Measurements from ENCODE around the gene PLOD2.

The PLOD2 gene

DNA sequence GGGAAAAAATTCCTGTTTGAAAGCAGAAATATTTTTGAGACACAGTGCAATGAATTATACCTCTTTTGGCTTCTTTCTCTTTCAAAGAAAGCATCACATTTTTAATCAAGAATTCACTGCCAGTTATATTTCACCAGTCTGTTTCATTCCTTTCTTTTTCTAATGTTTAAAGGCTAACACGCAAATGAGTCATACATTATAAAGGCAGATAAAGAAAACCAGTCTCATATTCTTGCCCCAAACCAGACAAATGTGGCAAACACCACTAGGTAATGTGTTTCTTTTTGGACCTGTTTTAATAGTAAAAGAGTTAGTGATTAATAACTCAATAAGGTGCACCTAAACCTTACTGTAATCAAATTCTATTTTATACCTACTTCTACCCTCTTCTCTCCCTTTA lies 83.8 kb downstream of the PLOD2 start:
- Histone ChIP-seq H3K27me3 (ENCODE audit: control insufficient read depth in 5 of 5, insufficient read depth in 4 of 5, low read length in 5 of 5) (no peaks in the 10 kb centered on the region), H3K9ac (ENCODE audit: low read length in 5 of 5) (no peak overlapping the region), H3K27ac (ENCODE audit: low read depth, low read length) (no peak overlapping the region), H3K36me3 (ENCODE audit: control insufficient read depth in 5 of 5, insufficient read depth in 5 of 5, low read length in 5 of 5) (peaks cover 0 to 26% (median 11%) of the 10 kb centered on the region in 5 donors), H3K4me1 (ENCODE audit: control insufficient read depth in 5 of 5, insufficient read depth in 5 of 5, low read length in 5 of 5) (peaks cover 0 to 9% (median 1%) of the 10 kb centered on the region in 5 donors), H3K4me3 (ENCODE audit: low read depth in 1 of 5, low read length in 5 of 5) (no peak overlapping the region), H3K9me3 (ENCODE audit: control insufficient read depth in 5 of 5, low read length in 5 of 5) (peaks cover 0 to 3% (median 0%) of the 10 kb centered on the region in 5 donors)

DNA sequence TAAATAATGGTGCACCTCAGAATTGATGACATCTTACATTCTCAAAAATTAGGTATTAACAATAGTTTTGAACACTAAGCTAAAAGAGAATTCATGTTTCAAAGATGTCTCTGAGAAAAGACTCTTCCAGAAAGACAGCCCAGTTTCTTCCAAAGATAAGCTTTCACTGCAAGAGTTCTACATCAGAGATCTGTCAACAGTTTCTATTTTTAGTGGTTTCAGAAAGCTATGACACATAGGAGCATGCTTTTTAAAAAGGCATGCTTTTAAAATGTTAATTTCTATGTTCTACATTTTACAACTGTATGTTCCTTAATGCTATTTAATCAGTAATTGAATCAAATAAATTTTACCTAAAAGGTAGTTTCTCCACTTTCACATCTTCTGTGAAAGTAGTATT lies 88.2 kb downstream of the PLOD2 start:
- Histone ChIP-seq H3K27ac (ENCODE audit: low read depth, low read length) (peak overlapping the region; percentile 85), H3K9ac (ENCODE audit: low read length in 5 of 5) (no peak overlapping the region), H3K4me3 (ENCODE audit: low read depth in 1 of 5, low read length in 5 of 5) (no peak overlapping the region), H3K9me3 (ENCODE audit: control insufficient read depth in 5 of 5, low read length in 5 of 5) (peaks cover 0 to 3% (median 0%) of the 10 kb centered on the region in 5 donors), H3K36me3 (ENCODE audit: control insufficient read depth in 5 of 5, insufficient read depth in 5 of 5, low read length in 5 of 5) (peaks cover 7 to 23% (median 16%) of the 10 kb centered on the region in 5 donors), H3K4me1 (ENCODE audit: control insufficient read depth in 5 of 5, insufficient read depth in 5 of 5, low read length in 5 of 5) (peaks cover 0 to 20% (median 11%) of the 10 kb centered on the region in 5 donors), H3K27me3 (ENCODE audit: control insufficient read depth in 5 of 5, insufficient read depth in 4 of 5, low read length in 5 of 5) (no peaks in the 10 kb centered on the region)

DNA sequence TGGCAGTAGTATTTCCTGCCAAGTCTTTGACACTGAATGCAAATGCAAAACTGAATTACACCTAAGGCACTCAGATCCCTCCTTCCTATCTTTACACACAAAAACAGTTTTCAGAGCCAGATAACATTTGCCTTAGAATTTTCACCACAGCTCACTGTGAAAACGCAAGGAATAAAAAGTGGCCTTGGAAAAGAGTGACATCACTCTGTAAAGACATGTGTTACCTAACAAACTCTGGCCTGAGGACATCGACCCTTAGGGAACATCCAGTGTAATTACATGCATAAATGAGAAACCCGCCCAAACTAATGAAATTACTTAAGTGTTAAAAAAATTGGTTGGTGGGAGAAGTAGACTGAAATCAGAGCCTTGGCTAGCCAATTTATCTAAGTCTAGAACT lies 88.9 kb downstream of the PLOD2 start:
- Histone ChIP-seq H3K9me3 (ENCODE audit: control insufficient read depth in 5 of 5, low read length in 5 of 5) (peaks cover 0 to 3% (median 0%) of the 10 kb centered on the region in 5 donors), H3K9ac (ENCODE audit: low read length in 5 of 5) (peak overlapping the region in 2 of 5 donors; percentile 24 to 35), H3K4me1 (ENCODE audit: control insufficient read depth in 5 of 5, insufficient read depth in 5 of 5, low read length in 5 of 5) (peaks cover 0 to 25% (median 15%) of the 10 kb centered on the region in 5 donors), H3K27ac (ENCODE audit: low read depth, low read length) (peak overlapping the region; percentile 85), H3K4me3 (ENCODE audit: low read depth in 1 of 5, low read length in 5 of 5) (no peak overlapping the region), H3K36me3 (ENCODE audit: control insufficient read depth in 5 of 5, insufficient read depth in 5 of 5, low read length in 5 of 5) (peaks cover 7 to 23% (median 16%) of the 10 kb centered on the region in 5 donors), H3K27me3 (ENCODE audit: control insufficient read depth in 5 of 5, insufficient read depth in 4 of 5, low read length in 5 of 5) (no peaks in the 10 kb centered on the region)

DNA sequence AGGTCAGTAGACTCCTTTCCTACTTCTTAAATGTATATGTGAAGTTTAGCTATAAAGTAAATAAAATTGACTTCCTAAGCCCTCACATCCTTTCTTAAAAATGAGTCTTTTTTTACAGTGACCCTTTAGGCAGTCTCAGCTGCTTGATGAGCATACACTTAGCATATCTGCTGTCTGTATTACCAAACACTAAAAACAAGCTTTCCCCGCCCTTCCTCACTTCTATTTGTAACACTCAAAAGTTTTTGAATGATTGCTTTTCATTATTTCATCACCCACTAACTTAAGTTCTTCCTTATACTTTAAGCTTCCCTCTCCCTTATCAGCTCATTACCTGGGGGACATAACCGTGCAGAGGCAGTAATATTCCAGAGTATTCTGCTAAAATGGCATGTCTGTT lies 89.4 kb downstream of the PLOD2 start:
- Histone ChIP-seq H3K36me3 (ENCODE audit: control insufficient read depth in 5 of 5, insufficient read depth in 5 of 5, low read length in 5 of 5) (peaks cover 7 to 23% (median 16%) of the 10 kb centered on the region in 5 donors), H3K9ac (ENCODE audit: low read length in 5 of 5) (peak overlapping the region in 1 of 5 donors; percentile 35), H3K9me3 (ENCODE audit: control insufficient read depth in 5 of 5, low read length in 5 of 5) (peaks cover 0 to 3% (median 0%) of the 10 kb centered on the region in 5 donors), H3K27me3 (ENCODE audit: control insufficient read depth in 5 of 5, insufficient read depth in 4 of 5, low read length in 5 of 5) (no peaks in the 10 kb centered on the region), H3K4me3 (ENCODE audit: low read depth in 1 of 5, low read length in 5 of 5) (no peak overlapping the region), H3K27ac (ENCODE audit: low read depth, low read length) (peak overlapping the region; percentile 85), H3K4me1 (ENCODE audit: control insufficient read depth in 5 of 5, insufficient read depth in 5 of 5, low read length in 5 of 5) (peaks cover 0 to 25% (median 16%) of the 10 kb centered on the region in 5 donors)

DNA sequence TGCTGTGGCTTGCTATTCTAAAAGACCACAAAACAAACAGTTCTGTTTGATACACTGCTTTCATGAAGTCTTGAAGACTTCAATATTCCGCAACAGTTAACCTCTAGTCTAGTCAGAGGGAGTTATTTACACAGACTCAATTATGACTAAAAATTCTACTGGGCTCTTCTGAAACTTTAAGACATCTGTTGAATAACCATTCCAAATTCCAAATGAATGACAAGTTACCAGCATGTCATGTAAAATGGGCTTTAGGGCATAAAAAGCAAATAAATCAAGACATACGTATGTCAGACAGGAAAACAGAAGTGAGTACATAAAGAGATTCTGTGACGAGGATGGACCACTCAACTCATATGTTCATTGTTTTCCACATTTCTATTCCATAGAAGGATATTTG lies 93.9 kb downstream of the PLOD2 start:
- H3K9ac ChIP-seq (ENCODE audit: low read length in 5 of 5): peak overlapping the region in 1 of 5 donors; percentile 56

DNA sequence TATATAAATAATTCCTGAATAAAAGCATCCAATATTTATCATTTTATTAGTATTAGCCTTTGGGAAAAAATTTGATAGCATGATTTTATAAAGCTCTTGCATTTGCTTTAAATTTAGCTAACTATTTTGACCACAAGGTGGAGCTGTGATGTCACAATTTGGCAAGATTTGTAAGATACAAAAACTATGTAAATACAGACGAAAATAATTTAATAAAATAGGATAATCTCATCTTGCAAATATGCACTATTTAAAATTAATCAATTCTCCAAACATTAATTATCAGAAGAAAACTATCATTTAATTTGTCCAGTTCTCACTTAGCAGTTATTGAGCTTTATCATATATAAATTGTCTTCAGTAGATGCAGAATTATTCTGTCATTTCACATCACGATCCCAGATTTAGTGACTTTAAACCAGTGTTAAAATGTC lies 95.4 kb downstream of the PLOD2 start:
- peaks cover 0 to 11% (median 5%) of the 10 kb centered on the region in 5 donors for H3K4me1 ChIP-seq (ENCODE audit: control insufficient read depth in 5 of 5, insufficient read depth in 5 of 5, low read length in 5 of 5)
- peak overlapping the region; percentile 88 for H3K27ac ChIP-seq (ENCODE audit: low read depth, low read length)
- H3K27me3 ChIP-seq (ENCODE audit: control insufficient read depth in 5 of 5, insufficient read depth in 4 of 5, low read length in 5 of 5): no peaks in the 10 kb centered on the region
- H3K4me3 ChIP-seq (ENCODE audit: low read depth in 1 of 5, low read length in 5 of 5): no peak overlapping the region
- no peaks in the 10 kb centered on the region for H3K9me3 ChIP-seq (ENCODE audit: control insufficient read depth in 5 of 5, low read length in 5 of 5)
- H3K36me3 ChIP-seq (ENCODE audit: control insufficient read depth in 5 of 5, insufficient read depth in 5 of 5, low read length in 5 of 5): peaks cover 4 to 12% (median 4%) of the 10 kb centered on the region in 5 donors
- H3K9ac ChIP-seq (ENCODE audit: low read length in 5 of 5): peak overlapping the region in 1 of 5 donors; percentile 56

More for the DNA sequence above, 93.9 kb downstream of the PLOD2 start:
- H3K36me3 ChIP-seq (ENCODE audit: control insufficient read depth in 5 of 5, insufficient read depth in 5 of 5, low read length in 5 of 5): peaks cover 5 to 18% (median 8%) of the 10 kb centered on the region in 5 donors
- peaks cover 0 to 21% (median 15%) of the 10 kb centered on the region in 5 donors for H3K4me1 ChIP-seq (ENCODE audit: control insufficient read depth in 5 of 5, insufficient read depth in 5 of 5, low read length in 5 of 5)
- H3K27ac ChIP-seq (ENCODE audit: low read depth, low read length): peak overlapping the region; percentile 88
- no peak overlapping the region for H3K4me3 ChIP-seq (ENCODE audit: low read depth in 1 of 5, low read length in 5 of 5)
- no peaks in the 10 kb centered on the region for H3K9me3 ChIP-seq (ENCODE audit: control insufficient read depth in 5 of 5, low read length in 5 of 5)
- H3K27me3 ChIP-seq (ENCODE audit: control insufficient read depth in 5 of 5, insufficient read depth in 4 of 5, low read length in 5 of 5): no peaks in the 10 kb centered on the region

DNA sequence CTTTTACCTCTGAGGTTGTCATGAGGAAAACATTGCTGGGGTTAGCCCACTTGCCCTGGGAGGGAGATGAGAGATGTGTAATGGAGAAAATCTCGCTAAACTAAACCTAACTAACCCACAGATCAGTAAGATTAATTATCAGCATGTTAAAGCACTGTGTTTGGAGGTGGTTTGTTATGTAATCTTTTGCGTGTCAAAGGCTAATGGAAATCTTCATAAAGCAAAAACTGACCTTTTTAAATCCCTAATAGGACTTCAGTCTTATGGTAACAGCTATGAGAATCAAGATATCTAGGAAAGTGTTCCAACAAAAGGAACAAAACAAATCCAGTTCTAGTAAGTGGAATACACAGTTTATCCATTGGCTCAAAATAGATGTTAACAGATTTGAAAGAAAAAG lies 102.7 kb downstream of the PLOD2 start:
- H3K27ac ChIP-seq (ENCODE audit: low read depth, low read length): peak overlapping the region; percentile 20

DNA sequence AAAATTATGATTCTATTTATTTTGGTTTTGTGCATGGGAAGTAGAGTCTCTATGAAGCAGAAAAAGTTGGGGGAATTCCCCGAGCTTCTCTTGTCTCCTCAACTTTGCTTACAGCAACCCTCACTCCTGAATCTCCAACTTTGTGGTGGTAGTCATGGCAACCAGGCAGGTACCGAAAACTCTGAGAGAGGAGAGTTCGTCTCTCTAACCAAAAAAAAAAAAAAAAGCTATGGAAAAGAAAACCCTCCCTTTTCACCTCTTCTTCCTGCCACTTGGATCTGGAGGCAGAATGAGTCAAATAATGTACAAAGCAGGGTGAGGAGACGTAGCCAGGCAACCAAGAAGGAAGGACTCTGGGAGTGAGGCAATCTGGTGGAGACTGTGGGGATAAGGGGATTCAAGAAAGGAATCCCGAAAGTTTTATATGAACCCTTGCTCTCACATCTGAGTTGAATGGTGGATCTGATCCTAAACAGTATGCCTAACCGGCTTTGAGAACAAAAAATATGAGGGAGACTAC lies 108.1 kb downstream of the PLOD2 start:
- Histone ChIP-seq H3K4me1 (ENCODE audit: control insufficient read depth in 5 of 5, insufficient read depth in 5 of 5, low read length in 5 of 5) (peaks cover 0 to 10% (median 0%) of the 10 kb centered on the region in 5 donors), H3K4me3 (ENCODE audit: low read depth in 1 of 5, low read length in 5 of 5) (no peak overlapping the region), H3K27ac (ENCODE audit: low read depth, low read length) (peak overlapping the region; percentile 37), H3K27me3 (ENCODE audit: control insufficient read depth in 5 of 5, insufficient read depth in 4 of 5, low read length in 5 of 5) (no peaks in the 10 kb centered on the region), H3K9ac (ENCODE audit: low read length in 5 of 5) (no peak overlapping the region), H3K36me3 (ENCODE audit: control insufficient read depth in 5 of 5, insufficient read depth in 5 of 5, low read length in 5 of 5) (no peaks in the 10 kb centered on the region), H3K9me3 (ENCODE audit: control insufficient read depth in 5 of 5, low read length in 5 of 5) (no peaks in the 10 kb centered on the region)

More for the DNA sequence above, 102.7 kb downstream of the PLOD2 start:
- Histone ChIP-seq H3K4me1 (ENCODE audit: control insufficient read depth in 5 of 5, insufficient read depth in 5 of 5, low read length in 5 of 5) (peaks cover 0 to 5% (median 0%) of the 10 kb centered on the region in 5 donors), H3K36me3 (ENCODE audit: control insufficient read depth in 5 of 5, insufficient read depth in 5 of 5, low read length in 5 of 5) (no peaks in the 10 kb centered on the region), H3K9ac (ENCODE audit: low read length in 5 of 5) (no peak overlapping the region), H3K9me3 (ENCODE audit: control insufficient read depth in 5 of 5, low read length in 5 of 5) (no peaks in the 10 kb centered on the region), H3K27me3 (ENCODE audit: control insufficient read depth in 5 of 5, insufficient read depth in 4 of 5, low read length in 5 of 5) (no peaks in the 10 kb centered on the region), H3K4me3 (ENCODE audit: low read depth in 1 of 5, low read length in 5 of 5) (no peak overlapping the region)

DNA sequence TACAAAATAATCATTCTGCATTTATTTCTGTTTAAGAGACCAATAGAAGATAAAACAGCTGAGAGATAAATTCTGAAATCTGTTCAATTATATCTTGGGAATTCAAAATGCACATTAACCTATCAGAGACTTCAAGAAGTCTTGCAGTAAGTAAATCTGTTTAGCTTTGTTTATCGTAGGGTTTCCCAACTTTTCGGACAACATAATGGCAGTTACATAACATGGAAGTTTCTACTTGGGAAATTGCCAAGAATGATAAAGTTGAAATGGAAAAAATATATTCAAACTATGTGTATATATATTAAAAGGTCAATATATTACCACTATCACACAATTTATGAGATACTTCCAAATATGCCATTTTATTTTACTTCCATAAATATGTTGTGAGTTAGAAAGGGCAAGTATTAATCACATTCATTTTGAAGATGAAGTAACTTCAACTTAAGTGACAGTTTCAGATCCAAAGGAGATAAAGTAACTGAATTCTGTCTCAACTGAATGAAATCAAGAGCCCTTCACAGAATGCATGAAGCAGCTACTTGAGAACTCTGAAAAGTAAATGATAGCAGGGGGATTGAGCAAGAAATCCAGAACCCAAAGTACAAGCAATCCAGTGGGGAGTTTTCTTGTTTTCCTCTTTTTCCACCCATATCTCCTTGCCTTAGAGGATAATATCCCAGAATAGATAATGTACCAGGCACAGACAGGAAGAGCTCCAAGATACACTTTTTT lies 108.8 kb downstream of the PLOD2 start:
- Histone ChIP-seq H3K27ac (ENCODE audit: low read depth, low read length) (peak overlapping the region; percentile 37), H3K4me3 (ENCODE audit: low read depth in 1 of 5, low read length in 5 of 5) (no peak overlapping the region), H3K4me1 (ENCODE audit: control insufficient read depth in 5 of 5, insufficient read depth in 5 of 5, low read length in 5 of 5) (peaks cover 0 to 12% (median 0%) of the 10 kb centered on the region in 5 donors)

DNA sequence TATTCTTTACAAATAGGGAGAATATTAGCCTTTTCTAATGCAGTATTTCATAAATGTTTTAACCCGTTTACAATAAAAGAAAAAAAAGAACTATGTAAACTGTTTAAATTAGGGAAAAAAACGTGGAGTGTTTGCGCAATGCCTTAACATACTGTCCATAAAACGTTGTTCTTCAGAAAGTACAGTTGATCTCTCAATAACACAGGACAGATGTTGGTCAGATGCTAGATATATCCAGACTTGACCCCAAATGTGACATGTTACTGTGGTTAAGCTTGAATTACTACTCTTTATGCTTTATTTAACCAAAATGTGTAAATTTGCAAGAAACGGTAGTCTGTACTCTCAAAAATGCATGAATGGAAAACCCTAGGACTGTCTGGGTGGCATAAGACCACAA lies 110.3 kb downstream of the PLOD2 start:
- H3K27ac ChIP-seq (ENCODE audit: low read depth, low read length): no peak overlapping the region
- no peaks in the 10 kb centered on the region for H3K9me3 ChIP-seq (ENCODE audit: control insufficient read depth in 5 of 5, low read length in 5 of 5)
- H3K27me3 ChIP-seq (ENCODE audit: control insufficient read depth in 5 of 5, insufficient read depth in 4 of 5, low read length in 5 of 5): no peaks in the 10 kb centered on the region
- H3K4me3 ChIP-seq (ENCODE audit: low read depth in 1 of 5, low read length in 5 of 5): no peak overlapping the region
- H3K36me3 ChIP-seq (ENCODE audit: control insufficient read depth in 5 of 5, insufficient read depth in 5 of 5, low read length in 5 of 5): no peaks in the 10 kb centered on the region
- H3K4me1 ChIP-seq (ENCODE audit: control insufficient read depth in 5 of 5, insufficient read depth in 5 of 5, low read length in 5 of 5): peaks cover 0 to 12% (median 0%) of the 10 kb centered on the region in 5 donors
- H3K9ac ChIP-seq (ENCODE audit: low read length in 5 of 5): no peak overlapping the region

More for the DNA sequence above, 108.8 kb downstream of the PLOD2 start:
- no peak overlapping the region for H3K9ac ChIP-seq (ENCODE audit: low read length in 5 of 5)
- no peaks in the 10 kb centered on the region for H3K27me3 ChIP-seq (ENCODE audit: control insufficient read depth in 5 of 5, insufficient read depth in 4 of 5, low read length in 5 of 5)
- H3K36me3 ChIP-seq (ENCODE audit: control insufficient read depth in 5 of 5, insufficient read depth in 5 of 5, low read length in 5 of 5): no peaks in the 10 kb centered on the region
- no peaks in the 10 kb centered on the region for H3K9me3 ChIP-seq (ENCODE audit: control insufficient read depth in 5 of 5, low read length in 5 of 5)

Measured in subcutaneous abdominal adipose tissue (tissue), 5 donors.